Measurements from ENCODE around the gene KIAA1755. TPM values are rescaled to one million over a fixed set of nuclear protein-coding genes. Genes with fewer than 3 reads are reported as not detected.
A peak's percentile ranks its signal among the peaks of the same experiment; 100 is the strongest.

The KIAA1755 gene
- total RNA-seq, 1 donor from 2014 or later: 0.06 TPM

DNA sequence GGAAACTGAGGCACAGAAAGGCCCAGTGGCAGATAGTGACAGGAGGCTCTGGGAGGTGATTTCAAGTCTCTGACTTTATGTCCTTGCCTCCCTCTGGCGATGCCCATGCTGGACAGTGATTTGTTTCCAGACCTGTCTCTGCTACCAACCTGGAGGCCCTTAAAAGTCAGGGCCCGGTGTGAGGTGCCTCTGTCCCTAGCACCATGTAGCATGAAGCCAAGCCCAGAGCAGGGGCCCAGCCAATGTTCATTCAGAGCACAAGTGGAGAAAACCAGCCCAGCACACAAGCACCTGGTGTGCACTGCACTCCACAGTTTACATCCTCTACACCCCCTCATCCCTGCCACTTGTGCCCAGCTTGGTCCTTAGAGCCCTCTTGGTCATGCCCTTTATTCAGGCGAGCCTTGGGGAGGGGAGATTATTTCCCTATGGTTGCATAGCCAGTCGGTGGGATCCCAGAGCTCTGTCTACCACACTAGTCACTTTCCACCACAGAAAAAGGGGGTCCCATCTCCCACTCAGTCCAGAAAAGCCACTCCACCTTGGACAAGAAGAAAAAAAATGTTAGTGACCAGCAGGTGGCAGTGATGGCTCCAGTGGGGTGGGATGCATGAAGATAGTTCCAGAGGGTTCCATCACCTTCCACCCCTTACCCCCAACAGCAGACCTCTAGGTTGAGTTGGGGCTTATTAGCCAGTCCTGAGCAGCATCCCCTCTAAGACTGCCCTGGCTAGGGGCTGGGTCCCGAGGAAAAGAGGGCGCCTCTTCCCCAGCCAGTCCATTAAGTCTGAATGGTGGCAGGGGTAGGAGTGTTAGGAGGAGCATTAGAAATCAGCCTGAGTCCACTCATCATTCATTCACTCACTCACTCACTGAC lies 30.9 kb downstream of the KIAA1755 start:
- peak; percentile 73 for TF ChIP-seq CTCF (conservative IDR thresholded peaks at IDR 0.05; ENCODE audit: low read depth, low read length)
- no peak overlapping the region for H3K4me3 ChIP-seq (ENCODE audit: low read depth, low read length)
- DNase-seq (ENCODE audit: low read depth): no peak

- no peak overlapping the region for H3K4me3 ChIP-seq (ENCODE audit: low read depth, low read length)
- DNase-seq (ENCODE audit: low read depth): no peak
- no peak for TF ChIP-seq CTCF (conservative IDR thresholded peaks at IDR 0.05; ENCODE audit: low read depth, low read length)
Measured at GRCh38 chr20:38228436-38228835, 32.1 kb downstream of the KIAA1755 start.

DNA sequence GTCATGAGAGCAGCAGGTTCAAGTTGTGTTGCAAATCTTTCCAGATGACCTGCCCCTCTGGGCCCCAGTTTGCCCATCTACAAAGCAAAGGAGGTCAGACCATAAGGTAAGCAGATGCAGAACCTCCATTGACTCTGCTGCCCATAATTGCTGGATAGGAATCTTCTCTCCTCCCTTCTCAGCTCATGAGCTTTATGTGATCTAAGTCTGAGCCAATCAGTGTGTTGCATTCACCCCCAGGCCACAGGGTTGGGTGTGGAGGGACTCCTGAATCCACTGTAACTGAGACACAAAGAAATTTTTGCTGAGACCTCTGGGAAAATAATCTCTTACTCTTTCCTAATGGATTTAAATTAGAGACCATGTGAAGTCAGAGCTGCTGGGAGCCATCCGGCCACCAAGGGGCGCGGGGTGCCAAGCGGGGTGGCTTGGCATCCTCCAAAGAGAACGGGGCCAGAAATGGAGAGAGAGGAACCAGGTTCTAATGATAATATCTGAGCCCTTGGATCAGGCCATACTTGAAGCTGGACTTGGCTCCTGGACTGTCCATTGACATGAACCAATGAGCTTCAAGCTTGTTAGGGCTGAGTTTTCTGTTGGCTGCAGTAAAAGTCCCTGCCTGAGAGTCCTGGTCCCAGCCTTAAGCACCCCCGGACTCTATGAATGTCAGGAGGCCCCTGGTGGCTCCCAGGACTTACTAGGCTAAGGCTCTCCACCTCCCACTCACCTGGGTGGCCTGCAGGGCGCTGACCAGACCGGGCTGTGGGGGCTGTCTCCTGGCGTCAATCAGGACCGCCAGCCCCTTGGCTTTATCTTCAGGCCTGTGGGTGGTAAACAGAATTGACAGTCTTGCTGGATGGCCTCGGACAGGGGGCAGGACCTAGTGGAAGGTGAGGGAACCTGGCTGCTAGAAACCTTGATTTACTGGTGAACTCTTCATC lies 32.8 kb downstream of the KIAA1755 start:
- no peak for DNase-seq (ENCODE audit: low read depth)
- TF ChIP-seq CTCF (conservative IDR thresholded peaks at IDR 0.05; ENCODE audit: low read depth, low read length): no peak

GRCh38 chr20:38226553-38226952 lies 34.0 kb downstream of the KIAA1755 start:
- no peak for DNase-seq (ENCODE audit: low read depth)
- no peak for TF ChIP-seq CTCF (conservative IDR thresholded peaks at IDR 0.05; ENCODE audit: low read depth, low read length)
- H3K4me3 ChIP-seq (ENCODE audit: low read depth, low read length): no peak overlapping the region

More for the DNA sequence above, 32.8 kb downstream of the KIAA1755 start:
- no peak overlapping the region for H3K4me3 ChIP-seq (ENCODE audit: low read depth, low read length)

GRCh38 chr20:38225900-38226263 lies 34.7 kb downstream of the KIAA1755 start:
- TF ChIP-seq CTCF (conservative IDR thresholded peaks at IDR 0.05; ENCODE audit: low read depth, low read length): no peak
- no peak overlapping the region for H3K4me3 ChIP-seq (ENCODE audit: low read depth, low read length)
- DNase-seq (ENCODE audit: low read depth): no peak

DNA sequence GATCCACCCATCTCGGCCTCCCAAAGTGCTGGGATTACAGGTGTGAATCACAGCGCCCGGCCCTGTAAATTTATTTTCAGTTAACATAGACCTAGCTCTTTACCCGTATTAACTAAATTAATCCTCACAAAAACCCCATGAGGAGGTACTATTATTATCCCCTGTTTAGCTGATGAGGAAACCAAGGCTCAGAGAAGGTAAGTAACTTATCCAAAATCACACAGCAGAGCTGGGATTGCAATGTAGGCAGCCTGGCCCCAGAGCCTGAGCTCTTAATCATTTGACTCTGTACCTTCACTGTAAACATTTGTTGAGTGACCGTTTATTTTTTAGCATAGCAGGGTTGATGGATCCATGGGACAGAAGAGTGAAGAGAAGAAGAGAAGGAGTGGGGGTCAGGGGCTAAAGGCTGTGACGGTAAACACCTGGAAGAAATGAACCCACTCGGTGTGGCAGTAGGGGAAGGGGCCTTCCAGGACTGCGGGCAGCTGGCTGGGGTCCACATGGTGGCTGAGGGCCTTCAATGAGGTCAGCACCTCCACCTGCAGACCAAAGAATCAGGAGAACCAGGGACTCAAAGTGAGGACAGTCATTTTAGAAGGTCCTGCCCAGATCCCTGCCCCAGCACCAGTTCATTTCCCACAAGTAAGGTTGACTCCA lies 35.2 kb downstream of the KIAA1755 start:
- H3K4me3 ChIP-seq (ENCODE audit: low read depth, low read length): no peak overlapping the region
- no peak for DNase-seq (ENCODE audit: low read depth)
- TF ChIP-seq CTCF (conservative IDR thresholded peaks at IDR 0.05; ENCODE audit: low read depth, low read length): no peak
